Tongue (tissue), 2 donors: ENCODE results near the gene MAIP1. TPM values are rescaled to one million over a fixed set of nuclear protein-coding genes. Genes with fewer than 3 reads are reported as not detected.

Experiments used
- DNase-seq: peaks from one replicate; pipeline ENCODE4 v3.0.0-alpha.2; 2015
- total RNA-seq: library from RNA; depleted of rRNA; stranded (reverse); fragments of >200 nt; gene quantifications from one replicate; pipeline ENCODE4 v1.2.3, GENCODE V29; 2014

MAIP1 gene
- total RNA-seq, 1 donor from 2014 or later = 39.8 TPM

DNA sequence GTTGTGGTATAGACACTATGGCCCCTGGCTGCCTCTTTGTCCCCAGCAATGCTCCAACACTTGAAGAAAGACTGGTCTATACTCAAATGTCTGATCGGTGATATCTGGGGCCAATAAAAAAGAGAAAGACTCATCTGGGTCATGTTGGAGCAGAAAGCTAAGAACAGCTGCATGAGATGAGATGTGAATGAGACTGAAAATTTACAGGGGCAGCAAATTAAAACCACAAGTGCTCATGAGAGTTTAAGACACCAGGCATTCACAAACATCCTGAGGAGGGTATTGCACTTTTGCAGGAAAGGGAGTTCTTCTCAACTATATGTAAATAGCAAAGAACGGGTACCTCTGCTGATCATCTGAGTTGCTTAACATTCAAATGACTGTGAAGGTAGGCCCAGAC lies 36.3 kb downstream of the MAIP1 start:
- DNase-seq = no peak

- DNase-seq = no peak
Observed at GRCh38 chr2:199992296-199992695, 36.9 kb downstream of the MAIP1 start.

GRCh38 chr2:199994371-199994770 lies 39.0 kb downstream of the MAIP1 start:
- no peak for DNase-seq

GRCh38 chr2:199994896-199995295 lies 39.5 kb downstream of the MAIP1 start:
- no peak for DNase-seq

DNA sequence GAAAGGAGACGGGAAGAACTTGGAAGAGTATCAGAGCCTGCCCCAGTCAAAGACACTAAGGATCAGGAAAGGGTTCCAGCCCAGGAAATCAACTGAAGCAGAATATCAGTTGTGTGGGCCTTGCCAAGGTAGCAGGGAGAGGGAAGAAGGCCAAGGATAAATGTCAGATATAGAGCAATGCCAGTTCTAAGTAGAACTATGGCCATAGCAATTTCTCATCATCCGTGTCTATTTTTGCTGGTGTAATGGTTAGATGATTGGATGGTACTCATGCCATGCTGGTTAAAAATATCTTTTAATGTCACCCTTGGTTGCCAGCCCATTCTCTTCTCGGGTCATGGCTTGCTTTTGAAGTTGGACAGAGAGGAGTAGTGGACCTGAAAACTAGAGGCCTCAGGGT lies 41.9 kb downstream of the MAIP1 start:
- no peak for DNase-seq

DNA sequence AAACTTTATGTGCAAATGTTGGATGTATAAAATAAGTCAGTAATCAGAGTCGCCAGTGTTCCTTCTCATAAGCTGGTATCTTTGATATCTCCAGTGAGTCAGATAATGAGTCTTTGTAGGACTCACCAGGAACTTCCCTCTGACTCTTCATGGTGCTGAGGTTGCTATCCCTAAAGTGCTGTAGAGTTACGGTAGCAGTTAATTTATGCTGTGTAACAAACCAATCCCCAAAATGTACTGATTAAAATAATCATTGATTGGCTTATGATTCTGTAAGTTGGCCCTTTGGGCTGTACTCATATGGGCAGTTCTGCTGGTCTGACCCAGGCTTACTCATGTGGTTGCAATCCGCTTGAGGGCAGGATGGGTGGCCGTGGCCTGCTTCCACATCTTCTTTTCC lies 43.8 kb downstream of the MAIP1 start:
- DNase-seq = no peak

DNA sequence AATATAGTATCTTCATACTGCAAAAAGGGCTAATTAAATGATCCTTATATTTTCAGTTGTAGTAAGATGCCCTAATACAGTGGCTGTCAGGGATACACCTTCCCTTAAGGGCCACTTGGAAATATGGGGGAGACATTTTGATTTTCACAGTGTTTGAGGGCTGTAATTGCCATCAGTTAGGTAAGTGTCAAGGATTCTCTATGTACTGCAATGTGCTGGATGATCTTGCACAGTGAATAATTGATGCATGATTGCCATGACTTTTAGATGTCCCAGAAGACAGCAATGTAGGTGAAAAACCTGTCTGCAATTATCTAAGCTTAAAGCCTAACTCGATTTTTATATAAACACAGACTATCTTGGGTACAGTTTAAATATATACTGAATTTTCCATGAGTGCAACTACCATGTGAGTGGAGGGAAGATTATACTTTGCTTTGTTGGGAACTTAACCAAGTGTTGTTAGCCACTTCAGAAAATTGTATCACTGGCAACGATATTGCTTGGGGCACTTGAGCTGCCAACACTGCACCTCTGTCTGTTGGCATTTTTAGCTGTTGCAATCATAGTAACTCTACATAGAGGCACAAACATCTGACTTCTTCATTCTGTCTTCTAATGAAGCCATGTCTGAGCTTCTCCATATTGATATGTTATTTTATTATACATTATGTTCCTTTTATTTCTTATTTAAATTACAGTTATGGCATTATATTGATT lies 45.2 kb downstream of the MAIP1 start:
- no peak for DNase-seq

- DNase-seq = no peak
Observed at GRCh38 chr2:200003444-200003843, 48.1 kb downstream of the MAIP1 start.

GRCh38 chr2:200005675-200006074 lies 50.3 kb downstream of the MAIP1 start:
- no peak for DNase-seq

GRCh38 chr2:200007306-200007705 lies 51.9 kb downstream of the MAIP1 start:
- DNase-seq = no peak

DNA sequence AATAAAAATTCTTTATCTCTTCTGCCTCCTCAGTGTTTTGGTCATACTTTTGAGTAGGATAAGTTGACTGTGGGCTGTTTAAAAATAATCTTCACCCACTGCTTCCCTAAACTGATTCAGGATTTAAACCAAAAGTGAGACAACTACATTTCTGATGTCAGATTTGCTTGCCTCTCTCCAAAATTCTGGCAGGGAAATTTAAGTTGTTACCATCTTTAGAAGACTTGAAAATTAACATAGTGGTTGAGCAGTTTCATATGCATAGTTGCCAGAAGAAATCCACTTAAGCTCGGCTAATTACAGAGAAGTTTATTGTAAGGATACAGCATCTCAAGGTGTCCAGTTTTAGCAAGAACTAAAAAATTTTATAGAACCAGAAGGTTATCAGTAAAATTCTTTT lies 57.0 kb downstream of the MAIP1 start:
- no peak for DNase-seq

Other genes starting within 250 kb of the MAIP1 start
- 6.7 TPM for gene FTCDNL1, start 104.4 kb upstream of the MAIP1 start, total RNA-seq
- gene C2orf69, start 44.3 kb upstream of the MAIP1 start, total RNA-seq = 12.2 TPM
- 13.0 TPM for gene TYW5, start 91 bp upstream of the MAIP1 start, total RNA-seq